Liver (tissue), 9 donors: ENCODE measurements around the gene COPE. TPM values are rescaled to one million over a fixed set of nuclear protein-coding genes. Genes with fewer than 3 reads are reported as not detected.
"Not testable (repeated sequence)": the region's sequence is repeated elsewhere in the genome, so short reads cannot be mapped to it uniquely, and the experiment has no call there.

ENCODE experiments used
- DNase-seq: peaks from one replicate; pipeline ENCODE4 v3.0.0-alpha.2; 2017; ENCODE audit warnings: low spot score
- H3K27ac ChIP-seq, 2 donors: one replicate each; pipeline ENCODE4 v1.7.0; 2013; ENCODE audit warnings: inconsistent platforms in 2 of 2, low read length in 2 of 2, control low read depth in 1 of 2, low read depth in 1 of 2, mild to moderate bottlenecking in 1 of 2
- H3K27me3 ChIP-seq, 4 donors: one replicate each; pipeline versions ENCODE4 v1.6.1 to v1.7.0; 2013; ENCODE audit warnings: low read length in 3 of 4, inconsistent platforms in 1 of 4, mild to moderate bottlenecking in 1 of 4, moderate library complexity in 1 of 4; ENCODE audit not compliant: control insufficient read depth in 4 of 4, insufficient read depth in 4 of 4
- H3K36me3 ChIP-seq, 4 donors: one replicate each; pipeline versions ENCODE4 v1.6.1 to v1.7.0; 2013; ENCODE audit warnings: low read length in 3 of 4, mild to moderate bottlenecking in 3 of 4, low read depth in 1 of 4, moderate library complexity in 1 of 4; ENCODE audit not compliant: control insufficient read depth in 4 of 4, insufficient read depth in 3 of 4
- H3K4me1 ChIP-seq, 4 donors: one replicate each; pipeline versions ENCODE4 v1.6.1 to v1.7.0; 2013; ENCODE audit warnings: low read length in 3 of 4, mild to moderate bottlenecking in 3 of 4, moderate library complexity in 1 of 4; ENCODE audit not compliant: control insufficient read depth in 4 of 4, insufficient read depth in 4 of 4
- H3K4me3 ChIP-seq, 3 donors: one replicate each; pipeline versions ENCODE4 v1.6.1 to v1.7.0; 2013; ENCODE audit warnings: low read length in 3 of 3, control low read depth in 1 of 3, low read depth in 1 of 3, mild to moderate bottlenecking in 1 of 3
- H3K9ac ChIP-seq, 2 donors: one replicate each; pipeline ENCODE4 v1.7.0; 2013; ENCODE audit warnings: low read length in 2 of 2, mild to moderate bottlenecking in 2 of 2, moderate library complexity in 2 of 2, control low read depth in 1 of 2, low read depth in 1 of 2
- H3K9me3 ChIP-seq, 4 donors: one replicate each; pipeline versions ENCODE4 v1.6.1 to v1.7.0; 2013; ENCODE audit warnings: low read length in 3 of 4; ENCODE audit not compliant: control insufficient read depth in 4 of 4
- ATF3 ChIP-seq: IDR thresholded peaks from 2 replicates; pipeline ENCODE4 v1.6.1; 2016; ENCODE audit warnings: antibody characterized with exemption
- CTCF ChIP-seq: fragments of 150-350 bp; IDR thresholded peaks from 2 replicates; pipeline ENCODE4 v1.5.1; 2017; ENCODE audit warnings: improper control_type of control experiment, low read depth, low read length; ENCODE audit not compliant: missing input control
- EGR1 ChIP-seq, 2 donors: IDR thresholded peaks; 2 replicates each; pipeline ENCODE4 v1.6.1; 2016 to 2018; ENCODE audit warnings: antibody characterized with exemption in 2 of 2, low read depth in 2 of 2
- FOXA1 ChIP-seq: IDR thresholded peaks from 2 replicates; pipeline ENCODE4 v1.6.1; 2016; ENCODE audit warnings: antibody characterized with exemption
- GABPA ChIP-seq, 2 donors: IDR thresholded peaks in 1 of 2; conservative IDR thresholded peaks in 1 of 2; 2 replicates each; pipeline ENCODE4 v1.6.1; 2016; ENCODE audit warnings: antibody characterized with exemption in 2 of 2, mild to moderate bottlenecking in 1 of 2, moderate library complexity in 1 of 2
- HNF4A ChIP-seq, 2 donors: conservative IDR thresholded peaks; 2 replicates each; pipeline ENCODE4 v1.6.1; 2016; ENCODE audit warnings: antibody characterized with exemption in 2 of 2, mild to moderate bottlenecking in 2 of 2
- HNF4G ChIP-seq: IDR thresholded peaks from 2 replicates; pipeline ENCODE4 v1.6.1; 2016; ENCODE audit warnings: antibody characterized with exemption
- JUND ChIP-seq, 2 donors: IDR thresholded peaks; 2 replicates each; pipeline ENCODE4 v1.6.1; 2016; ENCODE audit warnings: antibody characterized with exemption in 2 of 2
- MAX ChIP-seq: IDR thresholded peaks from 2 replicates; pipeline ENCODE4 v1.6.1; 2016; ENCODE audit warnings: antibody characterized with exemption
- RXRA ChIP-seq, 2 donors: IDR thresholded peaks; 2 replicates each; pipeline ENCODE4 v1.6.1; 2017 to 2018; ENCODE audit warnings: antibody characterized with exemption in 2 of 2, mild to moderate bottlenecking in 1 of 2
- SP1 ChIP-seq: IDR thresholded peaks from 2 replicates; pipeline ENCODE4 v1.6.1; 2018; ENCODE audit warnings: antibody characterized with exemption, mild to moderate bottlenecking
- TAF1 ChIP-seq: conservative IDR thresholded peaks from 2 replicates; pipeline ENCODE4 v1.6.1; 2016; ENCODE audit warnings: antibody characterized with exemption, mild to moderate bottlenecking
- WGBS: extraction: QIAGEN DNeasy Blood & Tissue Kit; methylation state at CpG from one replicate; pipeline ENCODE4 v1.1.7; 2013; 5-methylcytosine and 5-hydroxymethylcytosine counted together
- polyA plus RNA-seq, 2 donors: library from polyadenylated mRNA; stranded (reverse) in 1 of 2; unstranded in 1 of 2; fragments of 200-250 nt in 1 of 2; fragments of >200 nt in 1 of 2; fragmentation: Nextera tagmentation in 1 of 2; extraction: Ambion mirVana in 1 of 2; gene quantifications; one replicate each; pipeline versions ENCODE4 v1.2.1 to v1.2.3, GENCODE V29; 2013 to 2015
- total RNA-seq, 2 donors: library from RNA; depleted of rRNA; stranded (reverse); fragments of >200 nt; gene quantifications; one replicate each; pipeline ENCODE4 v1.2.3, GENCODE V29; 2014
- donor health status: healthy.
- donor health status: healthy.
- donor health status: healthy.
- donor health status: healthy.
- donor health status: healthy.

COPE gene
- total and polyA plus RNA-seq, 4 donors, result 103 to 204 (median 142) TPM

GRCh38 chr19:18904334-18905057, 14.7 kb downstream of the COPE start:
- Histone ChIP-seq H3K4me1 (no peaks in the 10 kb centered on the region), H3K27ac (no peak overlapping the region), H3K36me3 (peaks cover 4 to 70% (median 22%) of the 10 kb centered on the region in 4 donors), H3K27me3 (no peaks in the 10 kb centered on the region), H3K9me3 (no peaks in the 10 kb centered on the region), H3K9ac (no peak overlapping the region), H3K4me3 (no peak overlapping the region)
- TF ChIP-seq RXRA (IDR thresholded peaks at IDR 0.05) (no peak), EGR1 (IDR thresholded peaks at IDR 0.05; ENCODE audit: low read depth in 2 of 2) (no peak), HNF4A (conservative IDR thresholded peaks at IDR 0.05) (no peak), HNF4G (no peak), FOXA1 (no peak), CTCF (no peak), SP1 (no peak)
- WGBS, result 96% methylated on average over 25 of the region's 25 CpGs
- DNase-seq, result no peak

- Histone ChIP-seq H3K9ac (no peak overlapping the region), H3K36me3 (peaks cover 4 to 74% (median 22%) of the 10 kb centered on the region in 4 donors), H3K9me3 (no peaks in the 10 kb centered on the region), H3K27me3 (no peaks in the 10 kb centered on the region), H3K4me1 (peaks cover 0 to 7% (median 0%) of the 10 kb centered on the region in 4 donors), H3K27ac (no peak overlapping the region), H3K4me3 (no peak overlapping the region)
- no peak for DNase-seq
- 93% methylated on average over 29 of the region's 29 CpGs for WGBS
- no peak for TF ChIP-seq TAF1
Measured at GRCh38 chr19:18903156-18904037, 15.8 kb downstream of the COPE start.

GRCh38 chr19:18902519-18902918, 16.7 kb downstream of the COPE start:
- peaks cover 4 to 69% (median 20%) of the 10 kb centered on the region in 4 donors for H3K36me3 ChIP-seq
- not testable (repeated sequence) for H3K9ac ChIP-seq, H3K9me3 ChIP-seq, H3K27ac ChIP-seq, H3K27me3 ChIP-seq, H3K4me3 ChIP-seq, H3K4me1 ChIP-seq, DNase-seq
- WGBS, result 97% methylated on average over 5 of the region's 5 CpGs

GRCh38 chr19:18901491-18901890, 17.7 kb downstream of the COPE start:
- Histone ChIP-seq H3K27me3 (no peaks in the 10 kb centered on the region), H3K27ac (no peak overlapping the region), H3K4me1 (peaks cover 0 to 8% (median under 1%) of the 10 kb centered on the region in 4 donors), H3K9ac (no peak overlapping the region), H3K4me3 (no peak overlapping the region), H3K36me3 (peaks cover under 1 to 59% (median 15%) of the 10 kb centered on the region in 4 donors), H3K9me3 (no peaks in the 10 kb centered on the region)
- DNase-seq, result no peak
- 95% methylated on average over 7 of the region's 7 CpGs for WGBS
- TF ChIP-seq RXRA (IDR thresholded peaks at IDR 0.05), result no peak
- no peak for TF ChIP-seq MAX
- no peak for TF ChIP-seq CTCF
- no peak for TF ChIP-seq ATF3
- TF ChIP-seq JUND (IDR thresholded peaks at IDR 0.05), result no peak
- TF ChIP-seq HNF4A (conservative IDR thresholded peaks at IDR 0.05), result no peak
- TF ChIP-seq HNF4G, result no peak
- no peak for TF ChIP-seq GABPA (IDR thresholded peaks at IDR 0.05 in 1 of 2, conservative IDR thresholded peaks at IDR 0.05 in 1 of 2)
